CD4-positive, alpha-beta T cell treated with Interferon gamma for 1 hour (primary cell): Measurements from ENCODE around the gene GAGE12J.
"Not testable (repeated sequence)": the region's sequence is repeated elsewhere in the genome, so short reads cannot be mapped to it uniquely, and the experiment has no call there.

Experiments
- DNase-seq: peaks from one replicate; pipeline ENCODE4 v3.0.0-alpha.2; 2020

Gene GAGE12J, protein sequence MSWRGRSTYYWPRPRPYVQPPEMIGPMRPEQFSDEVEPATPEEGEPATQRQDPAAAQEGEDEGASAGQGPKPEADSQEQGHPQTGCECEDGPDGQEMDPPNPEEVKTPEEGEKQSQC

GRCh38 chrX:49321737-49322136 is at the start of gene GAGE12J:
Gene GAGE12J (plus strand): TSS chrX:49322037. CDS start chrX:49323194, 1,157 bp downstream.
- DNase-seq, result not testable (repeated sequence)

DNA sequence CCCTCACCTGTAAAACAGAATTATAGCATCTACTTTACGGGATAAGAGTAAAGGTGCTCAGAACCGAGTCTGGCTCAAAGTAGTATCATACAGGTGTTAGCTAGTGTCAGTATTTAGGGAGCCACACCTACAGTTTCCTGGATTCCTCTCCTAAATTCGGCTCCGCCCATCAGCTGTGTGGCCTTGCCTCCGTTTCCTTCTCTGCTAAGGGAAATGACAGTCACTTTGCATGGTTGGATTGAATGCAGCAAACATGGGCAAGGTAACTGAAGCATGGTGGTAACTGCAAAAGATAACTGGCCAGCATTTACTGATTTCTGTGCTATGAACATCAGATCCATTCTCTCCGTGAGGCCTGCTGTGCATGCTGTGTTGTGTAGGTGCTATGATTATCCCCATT is 49.4 kb upstream of the GAGE12J start:
- DNase-seq, result no peak

- peak; percentile 28 for DNase-seq
Observed at GRCh38 chrX:49273181-49273727, 48.6 kb upstream of the GAGE12J start.

DNA sequence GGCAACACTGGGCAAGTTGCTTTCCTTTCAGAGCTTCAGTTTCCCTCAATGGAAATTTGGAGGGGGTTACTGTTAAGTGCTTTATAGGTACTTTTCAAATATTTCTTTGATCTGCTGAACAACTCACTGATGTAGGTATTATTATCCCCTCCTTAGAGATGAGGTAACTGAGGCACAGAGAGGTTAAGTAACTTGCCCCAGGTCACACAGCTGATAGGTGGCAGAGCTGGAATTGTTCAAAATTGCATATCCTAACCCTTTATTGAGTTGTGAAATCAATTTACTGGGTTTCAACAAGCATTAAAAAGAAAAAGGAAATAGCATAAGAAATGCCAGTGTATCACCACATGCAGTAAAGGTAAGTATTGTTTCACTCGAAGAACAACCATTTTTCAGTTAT is 45.6 kb upstream of the GAGE12J start:
- DNase-seq, result no peak

GRCh38 chrX:49276671-49277534 is 44.9 kb upstream of the GAGE12J start:
- DNase-seq, result no peak

GRCh38 chrX:49277535-49277830 is 44.4 kb upstream of the GAGE12J start:
- no peak for DNase-seq

- no peak for DNase-seq
Observed at GRCh38 chrX:49278081-49278480, 43.8 kb upstream of the GAGE12J start.

GRCh38 chrX:49282647-49283011 is 39.2 kb upstream of the GAGE12J start:
- no peak for DNase-seq

GRCh38 chrX:49284212-49284611 is 37.6 kb upstream of the GAGE12J start:
- no peak for DNase-seq

GRCh38 chrX:49286136-49286535 is 35.7 kb upstream of the GAGE12J start:
- no peak for DNase-seq

- DNase-seq, result no peak
Observed at GRCh38 chrX:49286581-49286980, 35.3 kb upstream of the GAGE12J start.

DNA sequence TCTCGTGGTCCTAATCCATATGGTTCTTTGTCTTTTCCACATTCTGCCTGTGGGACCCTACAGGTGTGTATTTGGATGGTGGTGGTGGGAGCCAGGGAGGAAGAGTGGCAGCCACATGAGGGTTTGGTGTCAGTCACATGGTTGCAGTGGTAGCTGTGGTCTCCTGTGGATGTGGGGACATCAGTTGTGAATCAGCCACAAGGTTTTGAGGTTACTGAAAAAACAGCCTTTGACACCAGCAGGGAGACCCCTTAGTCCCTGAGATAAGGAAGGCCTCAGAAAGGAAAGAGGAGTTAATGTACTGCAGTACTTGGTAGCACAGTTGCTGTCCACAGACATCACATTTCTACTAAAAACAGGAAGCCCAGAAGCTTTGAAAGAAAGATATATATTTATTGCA is 34.2 kb upstream of the GAGE12J start:
- no peak for DNase-seq

- no peak for DNase-seq
Observed at GRCh38 chrX:49290215-49290614, 31.6 kb upstream of the GAGE12J start.

DNA sequence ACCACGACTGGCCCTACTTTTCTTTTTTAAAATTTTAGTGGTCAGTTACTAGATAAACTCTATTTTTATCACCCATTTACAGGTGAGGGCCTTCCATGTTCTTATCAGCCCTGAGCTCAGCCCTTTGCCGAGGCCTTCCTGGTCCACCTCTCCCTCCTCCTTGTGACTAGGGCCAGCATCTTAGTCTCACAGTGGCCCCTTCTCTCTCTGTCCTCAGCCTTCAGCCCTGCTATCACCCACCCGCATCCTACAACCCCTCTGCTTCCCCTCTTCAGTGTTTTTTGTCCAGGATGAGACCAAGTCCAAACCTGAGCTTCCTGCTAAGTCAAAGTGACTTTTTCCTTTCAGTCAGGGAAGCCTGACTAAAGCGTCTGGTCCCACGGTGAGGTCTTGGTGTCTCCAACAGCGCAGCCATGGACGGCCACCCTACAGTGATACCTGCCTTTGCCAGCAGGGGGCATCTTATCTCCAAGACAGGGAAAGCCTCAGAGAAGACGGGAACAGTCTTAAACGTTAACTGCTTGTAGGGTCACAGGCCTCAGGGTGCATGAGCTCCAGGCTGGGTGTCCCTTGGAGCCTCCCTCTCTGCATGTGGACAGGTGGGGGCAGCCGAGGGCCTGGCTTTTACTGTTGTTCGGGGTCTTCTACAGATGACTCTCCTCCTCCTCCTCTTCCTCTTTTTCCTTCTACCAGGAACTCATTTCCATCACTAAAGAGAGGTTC is 30.1 kb upstream of the GAGE12J start:
- DNase-seq, result peak; percentile 55

- DNase-seq, result no peak
Observed at GRCh38 chrX:49292400-49293362, 29.2 kb upstream of the GAGE12J start.

DNA sequence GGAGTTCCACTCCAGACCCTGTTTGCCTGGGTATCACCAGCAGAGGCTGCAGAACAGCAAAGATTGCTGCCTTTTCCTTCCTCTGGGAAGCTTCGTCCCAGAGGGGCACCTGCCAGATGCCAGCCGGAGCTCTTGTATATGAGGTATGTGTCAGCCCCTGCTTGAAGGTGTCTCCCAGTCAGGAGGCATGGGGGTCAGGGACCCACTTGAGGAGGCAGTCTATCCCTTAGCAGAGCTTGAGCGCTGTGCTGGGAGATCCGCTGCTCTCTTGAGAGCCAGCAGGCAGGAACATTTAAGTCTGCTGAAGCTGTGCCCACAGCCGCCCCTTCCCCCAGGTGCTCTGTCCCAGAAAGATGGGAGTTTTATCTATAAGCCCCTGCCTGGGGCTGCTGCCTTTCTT is 22.5 kb upstream of the GAGE12J start:
- DNase-seq, result not testable (repeated sequence)

DNA sequence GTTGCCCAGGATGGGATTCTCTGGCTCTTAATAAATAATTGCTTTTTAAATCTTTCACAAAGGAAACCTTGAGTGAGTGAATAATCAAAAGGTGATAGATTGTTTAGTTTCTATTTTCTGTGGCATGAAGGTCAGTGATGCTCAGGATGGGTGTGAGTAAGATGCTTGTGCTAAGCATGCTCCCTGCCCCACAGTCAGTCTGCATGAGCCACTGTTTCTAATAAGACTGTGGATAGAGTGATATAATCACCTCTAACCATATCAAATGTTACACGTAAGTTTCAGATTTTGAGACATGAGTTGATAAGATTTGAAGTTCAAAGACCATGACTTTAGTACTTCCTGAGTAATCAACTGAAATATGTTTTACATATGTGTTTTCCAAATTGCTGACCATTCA is 21.1 kb upstream of the GAGE12J start:
- DNase-seq, result no peak

DNA sequence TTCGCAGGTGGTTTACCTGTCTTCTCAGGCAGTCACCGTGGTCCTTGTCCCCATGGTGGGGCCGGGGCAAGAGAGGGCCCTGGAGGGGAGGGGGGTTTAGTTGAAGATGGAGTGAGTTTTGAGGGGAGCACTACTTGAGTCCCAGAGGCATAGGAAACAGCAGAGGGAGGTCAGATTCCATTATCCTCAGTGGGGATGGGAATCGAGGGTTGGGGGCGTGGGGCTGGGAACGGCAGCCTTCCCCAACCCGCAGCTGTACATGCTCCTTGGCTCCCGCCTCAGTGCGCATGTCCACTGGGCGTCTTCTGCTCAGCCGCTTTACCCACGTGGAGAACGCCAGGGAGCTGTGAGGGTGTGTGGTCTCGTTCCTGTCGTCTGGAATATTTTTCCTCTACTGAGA is 18.5 kb upstream of the GAGE12J start, which contains the start of gene GAGE10:
Gene GAGE10 (plus strand): TSS at position 301 of the 400 bp plus-strand sequence. CDS start 1,214 bp downstream, outside the sequence.
- no peak for DNase-seq

DNA sequence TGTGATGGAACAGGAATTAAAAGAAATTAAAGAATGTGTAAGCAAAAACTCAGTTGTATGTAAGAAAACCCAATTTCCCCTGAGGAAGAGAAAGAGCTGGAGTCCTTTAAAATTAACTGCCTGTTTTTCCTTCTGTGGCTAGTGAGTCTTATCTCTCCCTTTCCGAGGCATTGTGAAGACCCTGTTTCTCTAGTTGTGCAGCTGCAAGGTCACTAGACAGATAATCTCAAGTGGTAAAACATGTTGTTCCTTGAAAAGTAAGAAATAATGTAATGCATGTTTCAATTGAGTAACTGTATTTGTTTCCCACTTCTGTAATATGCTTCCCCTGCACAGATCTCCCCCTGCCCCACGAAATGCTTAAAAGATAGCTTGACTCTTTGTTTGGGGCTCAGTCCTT is 14.1 kb upstream of the GAGE12J start:
- DNase-seq, result not testable (repeated sequence)

- peak; percentile 7 for DNase-seq
Observed at GRCh38 chrX:49308604-49309269, 13.1 kb upstream of the GAGE12J start.

- DNase-seq, result no peak
Observed at GRCh38 chrX:49309401-49309981, 12.3 kb upstream of the GAGE12J start.

- DNase-seq, result no peak
Observed at GRCh38 chrX:49310371-49310770, 11.5 kb upstream of the GAGE12J start.
